OCI-LY3 (cell line): Measurements from ENCODE around the gene ANTXR2.

Source experiments
- H2AFZ ChIP-seq: fragments of 200-600, 300-600 bp; shearing (Covaris generic); 2 replicates; pipeline ENCODE4 v1.6.0; 2014; ENCODE audit warnings: antibody characterized with exemption, low read depth, low read length
- H3K27ac ChIP-seq: fragments of 200-600, 300-600 bp; sonication (generic); 2 replicates; pipeline ENCODE4 v1.5.1; 2014; ENCODE audit warnings: mild to moderate bottlenecking, low read length, moderate library complexity, mixed read lengths
- H3K27me3 ChIP-seq: fragments of 200-600, 300-600 bp; sonication (generic); 2 replicates; pipeline ENCODE4 v1.6.1; 2014; ENCODE audit warnings: low read depth, low read length, mixed read lengths
- H3K36me3 ChIP-seq: fragments of 200-600, 300-600 bp; sonication (generic); replicated peaks from 2 replicates; pipeline ENCODE3; 2014; ENCODE audit warnings: low read depth, low read length, mixed read lengths
- H3K4me1 ChIP-seq: fragments of 300-600, 200-600 bp; sonication (generic); 2 replicates; pipeline ENCODE4 v1.6.1; 2014; ENCODE audit warnings: low read length, mixed read lengths
- H3K4me2 ChIP-seq: fragments of 200-600, 300-600 bp; sonication (generic); 2 replicates; pipeline ENCODE4 v1.6.1; 2014; ENCODE audit warnings: low read length, mixed read lengths
- H3K4me3 ChIP-seq: fragments of 300-600, 200-600 bp; sonication (generic); 2 replicates; pipeline ENCODE4 v1.5.1; 2014; ENCODE audit warnings: antibody characterized with exemption, mild to moderate bottlenecking, low read length, moderate library complexity
- H3K79me2 ChIP-seq: fragments of 300-600, 200-600 bp; shearing (Covaris generic); 2 replicates; pipeline ENCODE4 v1.6.1; 2014; ENCODE audit warnings: mild to moderate bottlenecking, low read length, mixed read lengths
- H3K9ac ChIP-seq: fragments of 300-600, 200-600 bp; shearing (Covaris generic); 2 replicates; pipeline ENCODE4 v1.6.0; 2014; ENCODE audit warnings: mild to moderate bottlenecking, low read length, moderate library complexity
- H3K9me3 ChIP-seq: fragments of 200-600, 300-600 bp; shearing (Covaris generic); 2 replicates; pipeline ENCODE4 v1.6.1; 2014; ENCODE audit warnings: low read length, mixed read lengths; ENCODE audit not compliant: insufficient read depth
- H4K20me1 ChIP-seq: fragments of 200-600, 300-600 bp; sonication (generic); 2 replicates; pipeline ENCODE4 v1.6.1; 2016; ENCODE audit warnings: low read length, mixed read lengths; ENCODE audit not compliant: insufficient read depth
- EZH2phosphoT487 ChIP-seq: fragments of 200-600 bp; shearing (Covaris generic); IDR thresholded peaks from 2 replicates; pipeline ENCODE4 v1.6.1; 2018; ENCODE audit warnings: antibody characterized with exemption, mixed run types, low read depth
- TF ChIP-seq, protein P1 (sequence below): fragments of 200-600, 300-600 bp; sonication (generic); IDR thresholded peaks from 2 replicates; pipeline ENCODE4 v1.5.1; 2014; ENCODE audit warnings: antibody characterized with exemption, low read length, low read depth

Gene ANTXR2

DNA sequence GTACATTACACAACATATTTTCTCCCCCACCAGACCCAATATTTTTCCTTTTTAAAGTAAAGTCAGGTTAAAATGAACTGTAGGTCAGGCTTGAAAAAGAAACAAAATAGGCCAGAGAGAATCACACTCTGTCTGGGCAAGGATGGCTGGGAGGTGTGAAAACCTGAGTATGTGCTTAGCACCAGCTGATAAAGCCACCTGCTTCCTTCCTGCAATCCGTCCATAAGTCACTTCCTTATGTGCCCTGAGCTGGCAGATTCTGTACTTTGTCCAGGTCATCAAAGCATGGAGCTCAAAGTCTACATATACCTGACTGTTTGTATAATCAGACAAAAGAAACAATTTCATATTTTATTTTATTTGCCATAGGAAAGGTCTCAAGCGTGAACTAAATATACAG, 37.7 kb downstream of the ANTXR2 start:
- Histone ChIP-seq H3K4me3 (no peak overlapping the region), H4K20me1 (no peaks in the 10 kb centered on the region), H3K36me3 (no peaks in the 10 kb centered on the region), H3K79me2 (no peaks in the 10 kb centered on the region), H2AFZ (no peak overlapping the region), H3K4me1 (peaks cover 9% of the 10 kb centered on the region), H3K9ac (no peak overlapping the region), H3K9me3 (no peaks in the 10 kb centered on the region), H3K27ac (no peak overlapping the region), H3K27me3 (no peaks in the 10 kb centered on the region), H3K4me2 (no peak overlapping the region)
- TF ChIP-seq EZH2phosphoT487 = no peak
- TF ChIP-seq, protein P1, sequence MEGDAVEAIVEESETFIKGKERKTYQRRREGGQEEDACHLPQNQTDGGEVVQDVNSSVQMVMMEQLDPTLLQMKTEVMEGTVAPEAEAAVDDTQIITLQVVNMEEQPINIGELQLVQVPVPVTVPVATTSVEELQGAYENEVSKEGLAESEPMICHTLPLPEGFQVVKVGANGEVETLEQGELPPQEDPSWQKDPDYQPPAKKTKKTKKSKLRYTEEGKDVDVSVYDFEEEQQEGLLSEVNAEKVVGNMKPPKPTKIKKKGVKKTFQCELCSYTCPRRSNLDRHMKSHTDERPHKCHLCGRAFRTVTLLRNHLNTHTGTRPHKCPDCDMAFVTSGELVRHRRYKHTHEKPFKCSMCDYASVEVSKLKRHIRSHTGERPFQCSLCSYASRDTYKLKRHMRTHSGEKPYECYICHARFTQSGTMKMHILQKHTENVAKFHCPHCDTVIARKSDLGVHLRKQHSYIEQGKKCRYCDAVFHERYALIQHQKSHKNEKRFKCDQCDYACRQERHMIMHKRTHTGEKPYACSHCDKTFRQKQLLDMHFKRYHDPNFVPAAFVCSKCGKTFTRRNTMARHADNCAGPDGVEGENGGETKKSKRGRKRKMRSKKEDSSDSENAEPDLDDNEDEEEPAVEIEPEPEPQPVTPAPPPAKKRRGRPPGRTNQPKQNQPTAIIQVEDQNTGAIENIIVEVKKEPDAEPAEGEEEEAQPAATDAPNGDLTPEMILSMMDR = no peak

- H2AFZ ChIP-seq = no peak overlapping the region
- peaks cover 9% of the 10 kb centered on the region for H3K4me1 ChIP-seq
- no peak for TF ChIP-seq EZH2phosphoT487
- TF ChIP-seq, protein P1 = no peak
- no peak overlapping the region for H3K4me3 ChIP-seq
- no peaks in the 10 kb centered on the region for H3K79me2 ChIP-seq
- H3K27me3 ChIP-seq = no peaks in the 10 kb centered on the region
- H3K4me2 ChIP-seq = no peak overlapping the region
- H3K9ac ChIP-seq = no peak overlapping the region
- H4K20me1 ChIP-seq = no peaks in the 10 kb centered on the region
- H3K36me3 ChIP-seq = no peaks in the 10 kb centered on the region
- no peak overlapping the region for H3K27ac ChIP-seq
- no peaks in the 10 kb centered on the region for H3K9me3 ChIP-seq
Measured at GRCh38 chr4:80033581-80033980, 39.4 kb downstream of the ANTXR2 start.

DNA sequence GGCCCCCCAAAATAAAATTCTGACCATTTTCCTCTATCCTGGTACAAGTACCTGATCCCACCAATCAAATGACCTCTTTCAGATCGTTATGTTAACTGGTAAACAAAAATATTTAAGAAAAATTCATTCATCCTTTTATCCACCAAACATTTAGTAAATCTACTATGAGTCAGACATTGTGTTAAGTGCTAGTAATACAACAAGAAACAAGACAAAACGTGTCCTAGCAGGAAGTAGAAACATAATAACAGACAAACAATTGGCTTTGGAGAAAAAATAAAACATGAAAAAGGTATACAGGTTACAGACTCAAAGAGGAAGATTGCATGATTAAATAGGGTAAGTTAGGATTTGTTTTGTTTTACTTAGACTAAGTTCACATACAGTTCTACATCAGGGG, 43.7 kb downstream of the ANTXR2 start:
- Histone ChIP-seq H3K36me3 (no peaks in the 10 kb centered on the region), H3K9ac (no peak overlapping the region), H3K27me3 (no peaks in the 10 kb centered on the region), H3K4me1 (no peaks in the 10 kb centered on the region), H4K20me1 (no peaks in the 10 kb centered on the region), H3K27ac (no peak overlapping the region), H2AFZ (no peak overlapping the region), H3K4me2 (no peak overlapping the region), H3K79me2 (no peaks in the 10 kb centered on the region), H3K4me3 (no peak overlapping the region), H3K9me3 (no peaks in the 10 kb centered on the region)
- no peak for TF ChIP-seq EZH2phosphoT487
- TF ChIP-seq, protein P1 = no peak

DNA sequence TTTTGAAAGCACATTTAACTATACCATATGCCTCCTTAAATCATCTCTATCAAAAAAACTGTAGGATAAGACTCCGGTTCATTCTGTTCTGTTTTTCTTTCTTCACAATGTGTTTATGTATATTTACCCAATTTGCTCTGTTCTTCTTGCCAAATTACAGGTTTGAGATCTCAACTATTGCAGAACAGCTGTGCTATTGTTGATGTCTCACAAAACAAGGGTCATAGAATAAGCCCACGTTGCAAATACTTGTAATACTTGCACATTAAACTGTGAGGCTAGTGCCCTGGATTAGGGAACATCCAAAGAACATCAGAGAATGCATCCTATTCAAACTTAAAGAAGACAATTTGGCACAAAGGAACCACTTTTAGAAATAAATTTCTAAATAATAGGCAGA, 45.4 kb downstream of the ANTXR2 start:
- no peaks in the 10 kb centered on the region for H3K36me3 ChIP-seq
- no peak overlapping the region for H2AFZ ChIP-seq
- H3K9ac ChIP-seq = no peak overlapping the region
- H3K4me2 ChIP-seq = no peak overlapping the region
- H3K27me3 ChIP-seq = no peaks in the 10 kb centered on the region
- H3K79me2 ChIP-seq = no peaks in the 10 kb centered on the region
- H4K20me1 ChIP-seq = no peaks in the 10 kb centered on the region
- H3K4me3 ChIP-seq = no peak overlapping the region
- no peaks in the 10 kb centered on the region for H3K9me3 ChIP-seq
- no peak for TF ChIP-seq EZH2phosphoT487
- TF ChIP-seq, protein P1 = no peak
- H3K27ac ChIP-seq = no peak overlapping the region
- H3K4me1 ChIP-seq = no peaks in the 10 kb centered on the region
